Choroid plexus epithelial cell (primary cell): ENCODE results near the gene TTLL1.

Source experiments
- DNase-seq: peaks from one replicate; pipeline ENCODE4 v3.0.0-alpha.2; 2010; ENCODE audit warnings: low read depth
- H3K4me3 ChIP-seq: 2 replicates; pipeline ENCODE4 v1.5.1; 2011; ENCODE audit warnings: low read depth, mild to moderate bottlenecking, control low read depth, low read length, moderate library complexity
- CTCF ChIP-seq: conservative IDR thresholded peaks from 2 replicates; pipeline ENCODE4 v1.5.1; 2011; ENCODE audit warnings: low read depth, mild to moderate bottlenecking, control low read depth, inconsistent platforms, low read length, moderate library complexity

The TTLL1 gene

DNA sequence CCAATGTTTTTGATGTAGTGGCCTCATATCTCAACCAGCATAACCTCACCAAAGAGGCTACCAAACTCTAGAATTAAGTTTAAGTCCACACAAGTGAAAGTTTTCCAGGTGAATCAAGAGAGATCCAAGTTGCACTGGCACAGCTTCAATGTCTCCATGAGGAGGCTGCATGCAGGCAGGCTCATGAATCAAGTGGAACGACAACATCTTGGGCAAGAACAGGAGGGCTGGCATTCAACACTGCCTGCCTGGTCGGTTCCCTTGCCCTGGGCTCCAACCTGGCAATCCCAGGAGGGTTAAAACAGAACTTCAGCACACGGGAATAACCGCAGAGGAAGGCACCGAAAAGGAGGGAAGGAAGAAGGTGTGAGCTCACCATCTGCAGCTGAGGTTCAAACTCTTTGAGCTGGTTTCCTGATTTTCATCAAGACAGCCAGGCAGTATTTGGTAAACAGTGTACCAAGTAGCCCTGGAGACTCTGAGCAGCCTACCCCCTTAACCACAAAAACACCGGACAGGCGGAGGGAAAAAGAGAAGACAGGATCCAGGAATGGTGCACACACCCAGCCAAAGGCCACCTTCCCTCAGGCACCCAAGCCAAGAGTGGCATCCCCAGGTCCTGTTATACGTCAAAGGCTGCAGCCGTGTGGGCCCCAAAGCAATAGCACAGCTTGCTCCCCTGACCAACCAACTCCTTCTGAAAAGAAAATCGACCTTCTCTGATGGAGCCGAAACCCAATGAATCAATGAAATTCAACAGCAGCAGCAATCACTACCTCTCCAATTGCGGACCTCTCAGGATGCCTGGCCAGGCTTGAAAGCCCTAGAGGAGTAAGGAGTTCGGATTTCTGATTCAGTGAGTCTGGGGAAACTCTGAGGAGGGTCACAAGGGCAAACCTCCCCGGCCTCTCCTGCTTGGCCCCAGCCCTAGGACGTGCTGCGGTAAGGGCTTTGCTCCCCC, 75.6 kb downstream of the TTLL1 start:
- H3K4me3 ChIP-seq: peak overlapping the region; percentile 86
- TF ChIP-seq CTCF: no peak
- DNase-seq: no peak

DNA sequence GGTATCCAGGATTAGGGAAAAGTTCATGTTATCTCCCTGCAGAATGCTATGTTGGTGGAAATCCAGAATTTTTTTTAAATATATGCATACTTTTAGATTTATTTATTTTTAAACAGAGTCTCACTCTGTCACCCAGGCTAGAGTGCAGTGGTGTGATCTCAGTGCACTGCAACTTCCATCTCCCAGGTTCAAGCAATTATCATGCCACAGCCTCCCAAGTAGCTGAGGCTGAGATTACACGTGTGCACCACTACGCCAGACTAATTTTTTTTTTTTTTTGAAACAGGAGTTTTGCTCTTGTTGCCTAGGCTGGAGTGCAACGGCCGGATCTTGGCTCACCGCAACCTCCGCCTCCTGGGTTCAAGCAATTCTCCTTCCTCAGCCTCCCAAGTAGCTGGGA, 76.8 kb downstream of the TTLL1 start:
- DNase-seq: no peak
- H3K4me3 ChIP-seq: no peak overlapping the region
- no peak for TF ChIP-seq CTCF

DNA sequence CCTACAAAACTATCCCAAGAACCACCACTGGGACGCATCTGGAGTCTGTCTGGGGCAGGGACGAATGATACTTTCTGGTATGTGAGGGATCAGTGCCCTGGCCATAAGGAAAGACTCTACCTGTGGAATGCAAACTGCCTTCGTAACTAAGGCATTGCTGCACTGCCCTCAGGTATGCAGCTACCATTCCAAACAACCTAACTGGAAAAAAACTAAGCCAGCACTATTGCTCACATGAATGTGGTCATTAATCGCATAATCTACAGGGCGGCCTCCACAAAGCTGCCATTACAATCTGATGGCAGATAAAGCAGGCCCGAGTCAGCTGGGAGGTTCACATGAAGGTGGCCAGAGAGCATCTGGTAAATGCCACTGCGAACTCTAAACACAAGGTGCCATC, 78.1 kb downstream of the TTLL1 start:
- peak; percentile 14 for TF ChIP-seq CTCF
- no peak overlapping the region for H3K4me3 ChIP-seq
- no peak for DNase-seq

- H3K4me3 ChIP-seq: no peak overlapping the region
- no peak for TF ChIP-seq CTCF
- DNase-seq: no peak
Observed at GRCh38 chr22:43009444-43009843, 79.7 kb downstream of the TTLL1 start.

DNA sequence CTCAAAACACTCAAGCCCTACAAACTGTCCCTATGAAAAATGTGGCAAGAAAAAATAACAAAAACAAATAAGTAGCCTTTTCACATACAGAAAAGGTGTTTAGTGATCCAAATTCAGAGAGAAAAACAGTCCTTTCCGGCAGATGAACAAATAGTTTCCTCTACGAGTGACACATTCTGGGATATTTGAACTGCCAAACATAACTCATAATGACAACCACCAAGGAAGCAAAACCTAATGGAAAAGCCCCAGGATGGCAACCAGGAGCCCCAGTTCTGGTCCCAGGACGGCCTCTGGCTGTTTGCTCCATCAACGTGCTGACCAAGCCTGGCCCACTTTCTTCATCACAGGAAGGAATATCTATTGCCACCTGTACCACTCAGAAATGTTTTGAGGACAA, 80.3 kb downstream of the TTLL1 start:
- no peak overlapping the region for H3K4me3 ChIP-seq
- TF ChIP-seq CTCF: no peak
- no peak for DNase-seq

- no peak overlapping the region for H3K4me3 ChIP-seq
- no peak for DNase-seq
- TF ChIP-seq CTCF: no peak
Observed at GRCh38 chr22:43008509-43008908, 80.7 kb downstream of the TTLL1 start.
